ENCODE data around the gene NFIB. TPM values are rescaled to one million over a fixed set of nuclear protein-coding genes. Genes with fewer than 3 reads are reported as not detected.

The NFIB gene
- total RNA-seq, 1 experiment from 2014 or later, result 14.3 TPM

GRCh38 chr9:14245901-14246525 lies 67.9 kb downstream of the NFIB start:
- Histone ChIP-seq H3K79me2 (ENCODE audit: insufficient read depth, low read length) (no peaks in the 10 kb centered on the region), H4K8ac (replicated peaks; ENCODE audit: insufficient read length, low read depth, low read length) (no peak overlapping the region)
- no peaks in the 10 kb centered on the region for H3K36me3 Mint-ChIP-seq (ENCODE audit: insufficient read depth in 1 of 3, low read depth in 3 of 3)

More at GRCh38 chr9:14245901-14246525, 67.9 kb downstream of the NFIB start:
- Histone ChIP-seq H3K4ac (ENCODE audit: low read depth, low read length) (no peak overlapping the region), H3K9me3 (ENCODE audit: control insufficient read depth, low read depth, low read length) (no peaks in the 10 kb centered on the region), H3K56ac (ENCODE audit: insufficient read length, low read depth, low read length) (no peak overlapping the region), H3K4me2 (ENCODE audit: insufficient read depth, insufficient read length, low read length) (no peak overlapping the region), H3K9ac (ENCODE audit: extremely low read depth, insufficient read length, low read length) (no peak overlapping the region), H4K5ac (ENCODE audit: insufficient read length, low read depth, low read length) (no peak overlapping the region), H2BK12ac (ENCODE audit: insufficient read length, low read depth, low read length) (no peak overlapping the region), H4K20me1 (ENCODE audit: control insufficient read depth, insufficient read depth, insufficient read length) (no peaks in the 10 kb centered on the region), H3K14ac (ENCODE audit: insufficient read depth, low read length) (no peak overlapping the region), H3K23me2 (ENCODE audit: insufficient read length, low read depth, low read length, poor library complexity, severe bottlenecking) (no peaks in the 10 kb centered on the region), H2BK5ac (ENCODE audit: insufficient read length, low read length) (no peak overlapping the region), H3K4me1 (ENCODE audit: insufficient read depth, low read length) (peaks cover 2% of the 10 kb centered on the region; the same call in 1 of the 2 replicates), H3K23ac (ENCODE audit: insufficient read length, low read depth, low read length) (no peak overlapping the region), H4K91ac (ENCODE audit: insufficient read length, low read depth, low read length) (no peak overlapping the region), H3K79me1 (ENCODE audit: insufficient read depth, low read depth, low read length, poor library complexity, severe bottlenecking) (no peaks in the 10 kb centered on the region), H3K27me3 (ENCODE audit: insufficient read depth, low read length) (no peaks in the 10 kb centered on the region), H3K18ac (ENCODE audit: insufficient read length, low read depth, low read length) (no peak overlapping the region), H2AK5ac (ENCODE audit: insufficient read length, low read length) (no peak overlapping the region), H2BK120ac (ENCODE audit: low read depth, low read length, poor library complexity, severe bottlenecking) (no peak overlapping the region), H3T11ph (ENCODE audit: low read length) (no peak overlapping the region), H2AFZ (ENCODE audit: low read length) (no peak overlapping the region), H2BK15ac (ENCODE audit: low read depth, low read length) (no peak overlapping the region), H3K27ac (ENCODE audit: insufficient read length, low read depth, low read length) (no peak overlapping the region), H2BK20ac (ENCODE audit: low read depth, low read length, poor library complexity, severe bottlenecking) (no peak overlapping the region)
- no CpG with 5 or more reads among the region's 3 CpGs for WGBS (ENCODE audit: extremely low coverage, insufficient read length, low lambda C conversion rate)
- no peak overlapping the region for H3K4me3 Mint-ChIP-seq
- H3K9me3 Mint-ChIP-seq, result no peaks in the 10 kb centered on the region
- peaks cover 16 to 33% of the 10 kb centered on the region in 2 experiments for H3K4me1 Mint-ChIP-seq
- no peaks in the 10 kb centered on the region for H3K27me3 Mint-ChIP-seq (ENCODE audit: low read depth)
- TF ChIP-seq, protein P1, sequence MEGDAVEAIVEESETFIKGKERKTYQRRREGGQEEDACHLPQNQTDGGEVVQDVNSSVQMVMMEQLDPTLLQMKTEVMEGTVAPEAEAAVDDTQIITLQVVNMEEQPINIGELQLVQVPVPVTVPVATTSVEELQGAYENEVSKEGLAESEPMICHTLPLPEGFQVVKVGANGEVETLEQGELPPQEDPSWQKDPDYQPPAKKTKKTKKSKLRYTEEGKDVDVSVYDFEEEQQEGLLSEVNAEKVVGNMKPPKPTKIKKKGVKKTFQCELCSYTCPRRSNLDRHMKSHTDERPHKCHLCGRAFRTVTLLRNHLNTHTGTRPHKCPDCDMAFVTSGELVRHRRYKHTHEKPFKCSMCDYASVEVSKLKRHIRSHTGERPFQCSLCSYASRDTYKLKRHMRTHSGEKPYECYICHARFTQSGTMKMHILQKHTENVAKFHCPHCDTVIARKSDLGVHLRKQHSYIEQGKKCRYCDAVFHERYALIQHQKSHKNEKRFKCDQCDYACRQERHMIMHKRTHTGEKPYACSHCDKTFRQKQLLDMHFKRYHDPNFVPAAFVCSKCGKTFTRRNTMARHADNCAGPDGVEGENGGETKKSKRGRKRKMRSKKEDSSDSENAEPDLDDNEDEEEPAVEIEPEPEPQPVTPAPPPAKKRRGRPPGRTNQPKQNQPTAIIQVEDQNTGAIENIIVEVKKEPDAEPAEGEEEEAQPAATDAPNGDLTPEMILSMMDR (conservative IDR thresholded peaks at IDR 0.05), result no peak
- H3K27ac Mint-ChIP-seq, result peak overlapping the region; percentile 0 to 79 (median 8); a peak in 5 of 7 replicates
- DNase-seq, result no peak

Measured in H9 (cell line).